T-cell (primary cell): Measurements from ENCODE around the gene SMG6. TPM values are rescaled to one million over a fixed set of nuclear protein-coding genes. Genes with fewer than 3 reads are reported as not detected.

ENCODE experiments used
- ATAC-seq, 4 experiments: fragments of 200-7000 bp in 3 of 4; fragments of 150-1000 bp in 1 of 4; cut with Tn5 transposase; replicated peaks in 1 of 4; 1 replicate in 3 of 4; 2 replicates in 1 of 4; pipeline ENCODE4 v1.10.0; 2021; ENCODE audit warnings: moderate library complexity in 3 of 4, mild to moderate bottlenecking in 2 of 4, moderate number of reproducible peaks in 1 of 4
- CTCF ChIA-PET, 2 donors: fragments of 300-600 bp; sonication (Branson Sonifier 250); formaldehyde crosslinking; loops; one replicate each; lab custom pipeline; 2022; ENCODE audit warnings: antibody characterized with exemption in 2 of 2; lab: Charles Lee
- POLR2A ChIA-PET, 2 donors: fragments of 300-600 bp; sonication (Branson Sonifier 250); formaldehyde crosslinking; loops; one replicate each; lab custom pipeline; 2022; ENCODE audit warnings: antibody characterized with exemption in 2 of 2; lab: Charles Lee
- DNase-seq, 35 experiments: peaks; one replicate each; pipeline versions ENCODE4 v3.0.0 to v3.0.0-alpha.2; 2013 to 2023
- H3K27ac ChIP-seq: one replicate; pipeline ENCODE4 v1.5.1; 2013; ENCODE audit warnings: low read length
- H3K27me3 ChIP-seq, 2 experiments: replicated peaks in 1 of 2; 1 replicate in 1 of 2; 2 replicates in 1 of 2; pipeline versions ENCODE4 v1.6.1 to v1.7.0; 2013; ENCODE audit warnings: low read length in 1 of 2, mixed read lengths in 1 of 2; ENCODE audit not compliant: control insufficient read depth in 2 of 2, insufficient read depth in 2 of 2; ENCODE audit errors: extremely low read depth in 1 of 2
- H3K36me3 ChIP-seq, 2 donors: 1 replicate in 1 of 2; 2 replicates in 1 of 2; pipeline versions ENCODE4 v1.6.1 to v1.7.0; 2013; ENCODE audit warnings: low read length in 1 of 2; ENCODE audit not compliant: control insufficient read depth in 2 of 2, insufficient read depth in 1 of 2; ENCODE audit errors: extremely low read depth in 1 of 2
- H3K4me1 ChIP-seq, 2 experiments: 1 replicate in 1 of 2; 2 replicates in 1 of 2; pipeline versions ENCODE4 v1.6.1 to v1.7.0; 2013; ENCODE audit warnings: low read length in 2 of 2, mixed read lengths in 1 of 2; ENCODE audit not compliant: insufficient read depth in 2 of 2, control insufficient read depth in 1 of 2; ENCODE audit errors: extremely low read depth in 1 of 2
- H3K4me3 ChIP-seq, 2 donors: 1 replicate in 1 of 2; 2 replicates in 1 of 2; pipeline versions ENCODE4 v1.5.1 to v1.7.0; 2013; ENCODE audit warnings: mild to moderate bottlenecking in 2 of 2, low read length in 1 of 2, moderate library complexity in 1 of 2; ENCODE audit not compliant: control insufficient read depth in 1 of 2; ENCODE audit errors: extremely low read depth in 1 of 2
- H3K9me3 ChIP-seq: 2 replicates; pipeline ENCODE4 v1.7.0; 2013
- H3K27ac Mint-ChIP-seq, 2 donors: one replicate each; pipeline ENCODE4 v1.8.0; 2020 to 2021; ENCODE audit warnings: mild to moderate bottlenecking in 2 of 2, mixed read lengths in 2 of 2
- H3K27me3 Mint-ChIP-seq, 2 donors: one replicate each; pipeline ENCODE4 v1.8.0; 2021 to 2022; ENCODE audit warnings: mixed read lengths in 2 of 2
- H3K36me3 Mint-ChIP-seq: one replicate; pipeline ENCODE4 v1.8.0; 2021; ENCODE audit warnings: mixed read lengths
- H3K4me1 Mint-ChIP-seq, 3 donors: one replicate each; pipeline ENCODE4 v1.8.0; 2020 to 2022; ENCODE audit warnings: mixed read lengths in 3 of 3, mild to moderate bottlenecking in 1 of 3
- H3K4me3 Mint-ChIP-seq, 3 donors: one replicate each; pipeline ENCODE4 v1.8.0; 2020 to 2022; ENCODE audit warnings: mild to moderate bottlenecking in 3 of 3, mixed read lengths in 3 of 3, moderate library complexity in 3 of 3
- H3K9me3 Mint-ChIP-seq, 3 donors: one replicate each; pipeline ENCODE4 v1.8.0; 2020 to 2022; ENCODE audit warnings: mixed read lengths in 3 of 3
- WGBS: methylation state at CpG from one replicate; pipeline ENCODE4 v1.1.5; 2013; ENCODE audit warnings: missing lambda C conversion rate; ENCODE audit not compliant: insufficient coverage; 5-methylcytosine and 5-hydroxymethylcytosine counted together
- total RNA-seq, 35 experiments: library from RNA in 6 of 35; stranded (reverse) in 6 of 35; fragments of 120-200 nt in 1 of 35; gene quantifications; one replicate each; pipeline versions ENCODE4 v1.2.1 to v1.2.4 and lab custom pipeline; 2013 to 2026

Gene SMG6
- total RNA-seq, 5 donors from 2014 or later (not counting 1 experiment from before 2014, with no cell fraction given) = 42.7 to 55.4 (median 45.9) TPM

- H3K9me3 ChIP-seq = no peaks in the 10 kb centered on the region
- H3K4me3 ChIP-seq = no peak overlapping the region
- no CpG with 5 or more reads among the region's 2 CpGs for WGBS
- H3K36me3 ChIP-seq = peaks cover 4 to 70% of the 10 kb centered on the region in 2 donors
- ATAC-seq = no peak
- H3K27ac ChIP-seq = no peak overlapping the region
- H3K27me3 Mint-ChIP-seq = no peaks in the 10 kb centered on the region
- no peak for DNase-seq
- H3K36me3 Mint-ChIP-seq = peaks cover 64% of the 10 kb centered on the region
- H3K4me3 Mint-ChIP-seq = no peak overlapping the region
- ChIA-PET CTCF (no interaction called here), POLR2A (interaction anchor here in 1 of 2 donors (0.6 kb wide), 1 partner anchor 44 kb away, joined by 4 read pairs; no protein-coding TSS in a partner anchor)
- no peak overlapping the region for H3K27ac Mint-ChIP-seq
- peaks cover under 1 to 32% (median 10%) of the 10 kb centered on the region in 3 donors for H3K4me1 Mint-ChIP-seq
- H3K27me3 ChIP-seq = no peaks in the 10 kb centered on the region
- no peaks in the 10 kb centered on the region for H3K4me1 ChIP-seq
- no peaks in the 10 kb centered on the region for H3K9me3 Mint-ChIP-seq
These were observed 122.8 kb downstream of the SMG6 start for GRCh38 chr17:2180768-2181167.

- Mint-ChIP-seq H3K27ac (no peak overlapping the region), H3K27me3 (no peaks in the 10 kb centered on the region), H3K36me3 (peaks cover 61% of the 10 kb centered on the region), H3K4me3 (no peak overlapping the region), H3K9me3 (no peaks in the 10 kb centered on the region), H3K4me1 (peaks cover 2 to 23% (median 8%) of the 10 kb centered on the region in 3 donors)
- 93% methylated on average over 5 of the region's 9 CpGs for WGBS
- Histone ChIP-seq H3K4me3 (no peak overlapping the region), H3K4me1 (no peaks in the 10 kb centered on the region), H3K9me3 (no peaks in the 10 kb centered on the region), H3K27ac (no peak overlapping the region), H3K27me3 (no peaks in the 10 kb centered on the region), H3K36me3 (peaks cover 4 to 64% of the 10 kb centered on the region in 2 donors)
- ChIA-PET POLR2A (interaction anchor here in 1 of 2 donors (0.5 kb wide), 1 partner anchor 248 kb away, joined by 7 read pairs; no protein-coding TSS in a partner anchor), CTCF (no interaction called here)
- ATAC-seq (no peak), DNase-seq (no peak)
These were observed 123.8 kb downstream of the SMG6 start for GRCh38 chr17:2179615-2180295.

GRCh38 chr17:2178798-2179501 lies 124.6 kb downstream of the SMG6 start:
- WGBS = 97% methylated on average over 9 of the region's 15 CpGs
- Histone ChIP-seq H3K9me3 (no peaks in the 10 kb centered on the region), H3K4me1 (no peaks in the 10 kb centered on the region), H3K4me3 (no peak overlapping the region), H3K36me3 (peaks cover 4 to 72% of the 10 kb centered on the region in 2 donors), H3K27ac (no peak overlapping the region), H3K27me3 (no peaks in the 10 kb centered on the region)
- ATAC-seq (no peak), DNase-seq (no peak)
- Mint-ChIP-seq H3K27me3 (no peaks in the 10 kb centered on the region), H3K36me3 (peaks cover 67% of the 10 kb centered on the region), H3K4me1 (peaks cover 2 to 21% (median 8%) of the 10 kb centered on the region in 3 donors), H3K27ac (no peak overlapping the region), H3K9me3 (no peaks in the 10 kb centered on the region), H3K4me3 (no peak overlapping the region)
- CTCF ChIA-PET = no interaction called here
- POLR2A ChIA-PET = interaction anchor here in 1 of 2 donors (0.5 kb wide), 1 partner anchor 249 kb away, joined by 7 read pairs; no protein-coding TSS in a partner anchor

- ATAC-seq (no peak), DNase-seq (no peak)
- Histone ChIP-seq H3K36me3 (peaks cover 4 to 72% of the 10 kb centered on the region in 2 donors), H3K27ac (no peak overlapping the region), H3K4me3 (no peak overlapping the region), H3K27me3 (no peaks in the 10 kb centered on the region), H3K9me3 (no peaks in the 10 kb centered on the region), H3K4me1 (no peaks in the 10 kb centered on the region)
- H3K9me3 Mint-ChIP-seq = no peaks in the 10 kb centered on the region
- POLR2A ChIA-PET = interaction anchor here in 1 of 2 donors (0.6 kb wide), 1 partner anchor 730 kb away, joined by 6 read pairs; no protein-coding TSS in a partner anchor
- CTCF ChIA-PET = interaction anchor here (0.6 to 0.7 kb wide), 2 partner anchors 9 to 296 kb away, joined by 3 read pairs; no protein-coding TSS in a partner anchor
- peaks cover 59% of the 10 kb centered on the region for H3K36me3 Mint-ChIP-seq
- no peak overlapping the region for H3K4me3 Mint-ChIP-seq
- WGBS = no CpG with 5 or more reads among the region's 4 CpGs
- H3K27me3 Mint-ChIP-seq = no peaks in the 10 kb centered on the region
- H3K4me1 Mint-ChIP-seq = peaks cover 2 to 15% (median 8%) of the 10 kb centered on the region in 3 donors
- H3K27ac Mint-ChIP-seq = no peak overlapping the region
These were observed 126.3 kb downstream of the SMG6 start for GRCh38 chr17:2177235-2177811.

- H3K9me3 ChIP-seq = no peaks in the 10 kb centered on the region
- ATAC-seq (no peak), DNase-seq (no peak)
- 100% methylated on average over 4 of the region's 8 CpGs for WGBS
- Mint-ChIP-seq H3K9me3 (no peaks in the 10 kb centered on the region), H3K36me3 (peaks cover 58% of the 10 kb centered on the region), H3K4me3 (no peak overlapping the region), H3K4me1 (peaks cover 2 to 15% (median 5%) of the 10 kb centered on the region in 3 donors), H3K27me3 (no peaks in the 10 kb centered on the region), H3K27ac (no peak overlapping the region)
- H3K36me3 ChIP-seq = peaks cover 4 to 72% of the 10 kb centered on the region in 2 donors
- POLR2A ChIA-PET = interaction anchor here in 1 of 2 donors (0.6 kb wide), 1 partner anchor 729 kb away, joined by 6 read pairs; no protein-coding TSS in a partner anchor
- no peaks in the 10 kb centered on the region for H3K27me3 ChIP-seq
- no peak overlapping the region for H3K4me3 ChIP-seq
- CTCF ChIA-PET = interaction anchor here (0.6 to 1.1 kb wide), 3 partner anchors 8 to 295 kb away, joined by 3 read pairs; no protein-coding TSS in a partner anchor
- no peak overlapping the region for H3K27ac ChIP-seq
- no peaks in the 10 kb centered on the region for H3K4me1 ChIP-seq
These were observed 127.0 kb downstream of the SMG6 start for GRCh38 chr17:2176499-2177169.

- Histone ChIP-seq H3K27me3 (no peaks in the 10 kb centered on the region), H3K4me3 (no peak overlapping the region), H3K36me3 (peaks cover 4 to 70% of the 10 kb centered on the region in 2 donors), H3K9me3 (no peaks in the 10 kb centered on the region), H3K27ac (no peak overlapping the region), H3K4me1 (no peaks in the 10 kb centered on the region)
- ChIA-PET POLR2A (no interaction called here), CTCF (interaction anchor here in 1 of 2 donors (1.1 kb wide), 1 partner anchor 70 kb away, joined by 3 read pairs; no protein-coding TSS in a partner anchor)
- H3K4me1 Mint-ChIP-seq = peaks cover 2 to 15% (median 5%) of the 10 kb centered on the region in 3 donors
- DNase-seq (no peak), ATAC-seq (no peak)
- peaks cover 52% of the 10 kb centered on the region for H3K36me3 Mint-ChIP-seq
- H3K4me3 Mint-ChIP-seq = no peak overlapping the region
- H3K27me3 Mint-ChIP-seq = no peaks in the 10 kb centered on the region
- WGBS = 100% methylated on average over 1 of the region's 5 CpGs
- H3K27ac Mint-ChIP-seq = no peak overlapping the region
- H3K9me3 Mint-ChIP-seq = no peaks in the 10 kb centered on the region
These were observed 128.3 kb downstream of the SMG6 start for GRCh38 chr17:2175294-2175628.
